Heart left ventricle (tissue), 13 donors: Measurements from ENCODE around the gene KRTAP4-6.

Experiments
- CTCF ChIP-seq, 12 donors: fragments of 200-600 bp; sonication (generic) in 4 of 12; IDR thresholded peaks; one replicate each; pipeline versions ENCODE4 v1.5.0 to v1.8.0; 2018 to 2022; ENCODE audit warnings: antibody characterized with exemption in 12 of 12, mild to moderate bottlenecking in 5 of 12
- POLR2A ChIP-seq, 2 donors: fragments of 450-650 bp; IDR thresholded peaks; one replicate each; pipeline ENCODE4 v1.6.1; 2017; ENCODE audit warnings: antibody characterized with exemption in 2 of 2, mild to moderate bottlenecking in 2 of 2, moderate library complexity in 2 of 2
- donor health status: ischemic (EF 13 %, LVEDD 7.1; RV severe dilation, severe dysfunction).
- donor health status: DM: no; HTN: yes; CAD: no.
- donor health status: DM: no; HTN: no; CAD: no.
- donor health status: ischemic (EF 25% LVEDD 6.9; RV normal size, moderate dysfunction).
- donor health status: ischemic (EF 25% LVEDD 5.7; RV mildly dilated, moderate dysfunction).
- donor health status: ischemic (EF 35%, LVEDD 5.7; RV mildly dilated, moderate dysfunction).
- donor health status: nonischemic (EF 11% LVEDD 7.7; RV severe dilation, severe dysfunction).
- donor health status: DM: yes; HTN: yes; CAD: no.
- donor health status: PGD.
- donor health status: ischemic (EF 29% LVEDD 5.4; RV normal size, mild dysfunction).
- donor health status: nonischemic (EF 23%, LVEDD 6.1; RV moderate dilation, normal function).

- TF ChIP-seq POLR2A (IDR thresholded peaks at IDR 0.05) (no peak), CTCF (IDR thresholded peaks at IDR 0.05) (no peak)
These were observed 20.3 kb upstream of the KRTAP4-6 start, which contains the start of gene KRTAP4-4 for GRCh38 chr17:41160648-41161047.
